SK-N-SH (cell line): ENCODE measurements around the gene KDM4C. TPM values are rescaled to one million over a fixed set of nuclear protein-coding genes. Genes with fewer than 3 reads are reported as not detected.

Experiments
- CTCF ChIA-PET: fragments of 300-600, 350-600 bp; formaldehyde crosslinking; extraction: SDS; loops from one replicate; lab custom pipeline; 2021; lab: Yijun Ruan, JAX
- POLR2A ChIA-PET: fragments of 350-600 bp; sonication (Branson Sonifier 250); formaldehyde crosslinking; extraction: SDS; loops from one replicate; lab custom pipeline; 2020; ENCODE audit warnings: antibody characterized with exemption, inconsistent platforms; lab: Yijun Ruan, JAX
- DNase-seq: peaks from one replicate; pipeline ENCODE4 v3.0.0; 2012
- H2AFZ ChIP-seq: fragments of 200-600 bp; sonication (generic); 2 replicates; pipeline ENCODE4 v1.8.1; 2016; ENCODE audit warnings: antibody characterized with exemption, mild to moderate bottlenecking, low read depth
- H3F3A ChIP-seq: fragments of 200-600 bp; sonication (generic); replicated peaks from 2 replicates; pipeline ENCODE3; 2016; ENCODE audit warnings: antibody characterized with exemption, mild to moderate bottlenecking; ENCODE audit not compliant: insufficient read depth
- H3K27ac ChIP-seq, 2 experiments: fragments of 200-500 bp in 1 of 2; fragments of 200-600 bp in 1 of 2; sonication (Bioruptor generic) in 1 of 2; sonication (generic), shearing (Covaris generic) in 1 of 2; 2 replicates each; pipeline versions ENCODE4 v1.5.1 to v1.6.1; 2014 to 2016; ENCODE audit warnings: low read depth in 2 of 2, inconsistent platforms in 1 of 2, low read length in 1 of 2, mild to moderate bottlenecking in 1 of 2, mixed read lengths in 1 of 2
- H3K27me3 ChIP-seq: fragments of 200-600 bp; sonication (generic), shearing (Covaris generic); 2 replicates; pipeline ENCODE4 v1.6.1; 2016; ENCODE audit warnings: mixed run types; ENCODE audit not compliant: insufficient read depth
- H3K36me3 ChIP-seq, 2 experiments: fragments of 200-500 bp in 1 of 2; fragments of 200-600 bp in 1 of 2; sonication (Bioruptor generic) in 1 of 2; sonication (generic) in 1 of 2; replicated peaks in 1 of 2; 2 replicates each; pipeline versions ENCODE3 to v1.5.1; 2014 to 2016; ENCODE audit warnings: low read length in 1 of 2, mild to moderate bottlenecking in 1 of 2; ENCODE audit not compliant: insufficient read depth in 2 of 2, control insufficient read depth in 1 of 2
- H3K4me1 ChIP-seq, 2 experiments: fragments of 200-500 bp in 1 of 2; fragments of 200-600 bp in 1 of 2; sonication (Bioruptor generic) in 1 of 2; sonication (generic), shearing (Covaris generic) in 1 of 2; 2 replicates each; pipeline versions ENCODE4 v1.5.1 to v1.6.1; 2014 to 2016; ENCODE audit warnings: low read depth in 1 of 2, low read length in 1 of 2, mixed run types in 1 of 2; ENCODE audit not compliant: insufficient read depth in 2 of 2, control insufficient read depth in 1 of 2
- H3K4me2 ChIP-seq: fragments of 200-600 bp; sonication (generic), shearing (Covaris generic); 2 replicates; pipeline ENCODE4 v1.6.1; 2017; ENCODE audit warnings: mixed run types
- H3K4me3 ChIP-seq, 2 experiments: fragments of 200-500 bp in 1 of 2; fragments of 200-600 bp in 1 of 2; sonication (Bioruptor generic) in 1 of 2; sonication (generic), shearing (Covaris generic) in 1 of 2; 2 replicates each; pipeline versions ENCODE4 v1.5.1 to v1.8.1; 2014 to 2016; ENCODE audit warnings: low read depth in 2 of 2, inconsistent platforms in 1 of 2, low read length in 1 of 2, mild to moderate bottlenecking in 1 of 2, mixed read lengths in 1 of 2, moderate library complexity in 1 of 2
- H3K79me2 ChIP-seq: fragments of 200-600 bp; sonication (generic); 2 replicates; pipeline ENCODE4 v1.8.1; 2017; ENCODE audit warnings: mild to moderate bottlenecking; ENCODE audit not compliant: insufficient read depth
- H3K9ac ChIP-seq: fragments of 200-600 bp; sonication (generic); 2 replicates; pipeline ENCODE4 v1.6.1; 2017; ENCODE audit warnings: mixed run types
- H3K9me2 ChIP-seq: fragments of 200-600 bp; sonication (generic); 2 replicates; pipeline ENCODE4 v1.6.1; 2017; ENCODE audit warnings: mixed run types
- H3K9me3 ChIP-seq: fragments of 200-600 bp; sonication (generic); 2 replicates; pipeline ENCODE4 v1.6.1; 2017; ENCODE audit warnings: mixed run types, mild to moderate bottlenecking, moderate library complexity
- H4K20me1 ChIP-seq: fragments of 200-600 bp; sonication (generic); 2 replicates; pipeline ENCODE4 v1.6.1; 2017; ENCODE audit warnings: mild to moderate bottlenecking, mixed run types; ENCODE audit not compliant: insufficient read depth
- CHD2 ChIP-seq: fragments of 150-350 bp; IDR thresholded peaks from 2 replicates; pipeline ENCODE4 v1.6.1; 2018; ENCODE audit warnings: low read length; ENCODE audit not compliant: partially characterized antibody
- EP300 ChIP-seq, 2 experiments: IDR thresholded peaks; 2 replicates each; pipeline versions ENCODE4 v1.4.0 to v1.6.1; 2012; ENCODE audit warnings: borderline replicate concordance in 1 of 2, low read depth in 1 of 2, low read length in 1 of 2
- EZH2phosphoT487 ChIP-seq: fragments of 200-600 bp; sonication (generic); IDR thresholded peaks from 2 replicates; pipeline ENCODE4 v1.6.1; 2017; ENCODE audit warnings: low read depth, mixed run types, mild to moderate bottlenecking, antibody characterized with exemption, moderate library complexity, borderline replicate concordance
- FOXJ3 ChIP-seq: sonication (generic); formaldehyde crosslinking; IDR thresholded peaks from 2 replicates; pipeline ENCODE4 v1.5.1; 2020; ENCODE audit warnings: mild to moderate bottlenecking, missing genetic modification reagents
- GABPA ChIP-seq: IDR thresholded peaks from 2 replicates; pipeline ENCODE4 v1.4.0; 2012; ENCODE audit warnings: low read depth, mild to moderate bottlenecking
- GATA2 ChIP-seq: sonication (generic); formaldehyde crosslinking; IDR thresholded peaks from 2 replicates; pipeline ENCODE4 v1.5.0; 2020; ENCODE audit warnings: mild to moderate bottlenecking, missing genetic modification reagents
- JUND ChIP-seq: IDR thresholded peaks from 2 replicates; pipeline ENCODE4 v1.4.0; 2012
- MXI1 ChIP-seq: IDR thresholded peaks from 2 replicates; pipeline ENCODE4 v1.6.1; 2012; ENCODE audit warnings: mild to moderate bottlenecking, low read depth, low read length, improper control_type of control experiment
- NRF1 ChIP-seq: IDR thresholded peaks from 2 replicates; pipeline ENCODE4 v1.6.1; 2012; ENCODE audit warnings: low read depth, mild to moderate bottlenecking, low read length
- RCOR1 ChIP-seq: fragments of 150-350 bp; IDR thresholded peaks from 2 replicates; pipeline ENCODE4 v1.6.1; 2017; ENCODE audit warnings: antibody characterized with exemption, low read length
- RFX5 ChIP-seq: IDR thresholded peaks from 2 replicates; pipeline ENCODE4 v1.6.1; 2012; ENCODE audit warnings: mild to moderate bottlenecking, improper control_type of control experiment, low read length
- SIN3A ChIP-seq: IDR thresholded peaks from 2 replicates; pipeline ENCODE4 v1.6.1; 2012; ENCODE audit warnings: low read depth, mild to moderate bottlenecking, low read length, moderate library complexity, borderline replicate concordance
- SMC3 ChIP-seq: IDR thresholded peaks from 2 replicates; pipeline ENCODE4 v1.6.1; 2012; ENCODE audit warnings: low read depth, low read length, improper control_type of control experiment
- TAF1 ChIP-seq: IDR thresholded peaks from 2 replicates; pipeline ENCODE4 v1.6.1; 2012; ENCODE audit warnings: low read depth, mild to moderate bottlenecking, low read length, moderate library complexity, borderline replicate concordance
- TCF12 ChIP-seq: IDR thresholded peaks from 2 replicates; pipeline ENCODE4 v1.4.0; 2012
- TEAD4 ChIP-seq: IDR thresholded peaks from 2 replicates; pipeline ENCODE4 v1.4.0; 2012; ENCODE audit warnings: mild to moderate bottlenecking, borderline replicate concordance; ENCODE audit not compliant: insufficient read depth
- YY1 ChIP-seq: IDR thresholded peaks from 2 replicates; pipeline ENCODE4 v1.4.0; 2012; ENCODE audit warnings: low read depth, mild to moderate bottlenecking
- WGBS: methylation state at CpG from one replicate; pipeline ENCODE4 v1.1.6; 2017; ENCODE audit warnings: low lambda C conversion rate; 5-methylcytosine and 5-hydroxymethylcytosine counted together
- polyA plus RNA-seq, 3 experiments: library from polyadenylated mRNA; depleted of rRNA; stranded (reverse); fragments of >200 nt; gene quantifications; 2 replicates each; pipeline ENCODE4 v1.2.3, GENCODE V29; 2012
- TF ChIP-seq, protein P1 (sequence below): IDR thresholded peaks from 2 replicates; pipeline ENCODE4 v1.4.0; 2012; ENCODE audit warnings: low read depth
- TF ChIP-seq, protein P2 (sequence below): fragments of 150-350 bp; IDR thresholded peaks from 2 replicates; pipeline ENCODE4 v1.6.1; 2016; ENCODE audit warnings: mild to moderate bottlenecking, low read depth, low read length
- TF ChIP-seq, protein P3 (sequence below): IDR thresholded peaks from 2 replicates; pipeline ENCODE4; 2012
- TF ChIP-seq, protein P4 (sequence below): IDR thresholded peaks from 2 replicates; pipeline ENCODE4 v1.4.0; 2012; ENCODE audit warnings: low read depth, borderline replicate concordance
- TF ChIP-seq, protein P5 (sequence below): IDR thresholded peaks from 2 replicates; pipeline ENCODE4 v1.6.1; 2012; ENCODE audit warnings: mild to moderate bottlenecking, low read depth, low read length, moderate library complexity

KDM4C gene
- polyA plus RNA-seq, 1 of the 3 experiments (the other 2 are of a cell fraction) = 9.4 TPM

DNA sequence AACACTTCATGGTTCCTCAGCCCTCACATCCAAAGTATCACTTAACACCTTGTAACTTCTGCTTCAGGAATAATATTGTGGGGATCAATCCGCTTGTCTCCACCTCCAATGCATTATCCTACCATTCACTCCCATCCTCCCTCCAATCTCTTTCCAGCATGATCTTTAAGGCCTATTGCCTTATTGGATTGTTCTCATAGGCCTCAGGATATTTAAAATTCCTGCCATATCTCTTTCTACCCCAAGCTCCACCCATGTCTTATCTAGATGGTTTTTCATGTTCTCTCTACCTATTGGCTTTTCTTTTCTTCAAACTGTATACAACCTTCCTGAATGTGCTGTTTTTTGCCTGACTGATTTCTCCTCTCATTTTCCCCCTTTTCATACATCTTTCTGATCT, 7.2 kb downstream of the KDM4C start:
- Histone ChIP-seq H3K27me3 (no peaks in the 10 kb centered on the region), H4K20me1 (no peaks in the 10 kb centered on the region), H3K4me3 (no peak overlapping the region), H3K27ac (no peak overlapping the region), H3K9me2 (no peaks in the 10 kb centered on the region), H3K4me1 (peaks cover under 1 to 8% of the 10 kb centered on the region in 2 experiments; a peak in 2 of 4 replicates), H3K9me3 (no peaks in the 10 kb centered on the region), H2AFZ (no peak overlapping the region), H3F3A (no peaks in the 10 kb centered on the region), H3K79me2 (peaks cover 80% of the 10 kb centered on the region), H3K36me3 (no peaks in the 10 kb centered on the region), H3K9ac (no peak overlapping the region), H3K4me2 (no peak overlapping the region)
- CTCF ChIA-PET = interaction anchor here (0.9 to 1.7 kb wide), 2 partner anchors 62 to 81 kb away, joined by 4 to 6 read pairs; no protein-coding TSS in a partner anchor
- DNase-seq = no peak
- POLR2A ChIA-PET = interaction anchor here (0.6 kb wide), 1 partner anchor 41 kb away, joined by 5 read pairs; no protein-coding TSS in a partner anchor
- TF ChIP-seq TCF12 = no peak
- TF ChIP-seq, protein P1, sequence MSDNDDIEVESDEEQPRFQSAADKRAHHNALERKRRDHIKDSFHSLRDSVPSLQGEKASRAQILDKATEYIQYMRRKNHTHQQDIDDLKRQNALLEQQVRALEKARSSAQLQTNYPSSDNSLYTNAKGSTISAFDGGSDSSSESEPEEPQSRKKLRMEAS = no peak
- no peak for TF ChIP-seq SMC3
- no peak for TF ChIP-seq CHD2
- no peak for TF ChIP-seq JUND
- TF ChIP-seq NRF1 = no peak
- TF ChIP-seq RCOR1 = no peak
- no peak for TF ChIP-seq SIN3A
- TF ChIP-seq GABPA = no peak
- 100% methylated on average over 1 of the region's 1 CpG for WGBS

DNA sequence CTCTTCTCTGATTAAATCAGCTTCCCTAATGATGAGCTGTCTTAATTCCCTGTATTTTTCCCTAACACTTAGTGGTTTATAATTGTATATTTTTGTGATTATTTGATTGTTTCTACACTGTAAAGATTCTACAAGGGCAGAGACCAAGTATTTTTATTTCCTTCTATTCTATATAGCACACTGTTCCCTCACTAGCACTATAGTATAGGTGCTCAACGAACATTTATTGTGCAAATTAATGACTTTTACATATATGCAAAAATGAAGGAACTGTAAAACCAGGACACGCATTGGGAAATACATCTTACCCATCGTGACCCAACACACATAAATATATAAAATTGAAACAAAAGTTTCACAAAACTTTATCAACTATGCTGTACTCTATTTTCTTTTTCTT, 7.6 kb downstream of the KDM4C start:
- Histone ChIP-seq H3K9ac (no peak overlapping the region), H3K4me3 (no peak overlapping the region), H3F3A (no peaks in the 10 kb centered on the region), H3K4me1 (peaks cover 0 to 8% of the 10 kb centered on the region in 2 experiments; a peak in 1 of 4 replicates), H3K27me3 (no peaks in the 10 kb centered on the region), H2AFZ (no peak overlapping the region), H3K36me3 (no peaks in the 10 kb centered on the region), H3K4me2 (no peak overlapping the region), H4K20me1 (no peaks in the 10 kb centered on the region), H3K9me2 (no peaks in the 10 kb centered on the region), H3K27ac (no peak overlapping the region), H3K9me3 (no peaks in the 10 kb centered on the region), H3K79me2 (peaks cover 80% of the 10 kb centered on the region)
- TF ChIP-seq RFX5 (no peak), CHD2 (no peak), YY1 (no peak), TEAD4 (no peak), FOXJ3 (CRISPR knock-in tag) (no peak), EP300 (IDR thresholded peaks at IDR 0.05; ENCODE audit: borderline replicate concordance in 1 of 2, low read depth in 1 of 2, low read length in 1 of 2) (no peak), MXI1 (no peak), EZH2phosphoT487 (no peak), TAF1 (no peak), GATA2 (CRISPR knock-in tag) (no peak)
- TF ChIP-seq, protein P2, sequence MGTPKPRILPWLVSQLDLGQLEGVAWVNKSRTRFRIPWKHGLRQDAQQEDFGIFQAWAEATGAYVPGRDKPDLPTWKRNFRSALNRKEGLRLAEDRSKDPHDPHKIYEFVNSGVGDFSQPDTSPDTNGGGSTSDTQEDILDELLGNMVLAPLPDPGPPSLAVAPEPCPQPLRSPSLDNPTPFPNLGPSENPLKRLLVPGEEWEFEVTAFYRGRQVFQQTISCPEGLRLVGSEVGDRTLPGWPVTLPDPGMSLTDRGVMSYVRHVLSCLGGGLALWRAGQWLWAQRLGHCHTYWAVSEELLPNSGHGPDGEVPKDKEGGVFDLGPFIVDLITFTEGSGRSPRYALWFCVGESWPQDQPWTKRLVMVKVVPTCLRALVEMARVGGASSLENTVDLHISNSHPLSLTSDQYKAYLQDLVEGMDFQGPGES = no peak
- TF ChIP-seq, protein P3, sequence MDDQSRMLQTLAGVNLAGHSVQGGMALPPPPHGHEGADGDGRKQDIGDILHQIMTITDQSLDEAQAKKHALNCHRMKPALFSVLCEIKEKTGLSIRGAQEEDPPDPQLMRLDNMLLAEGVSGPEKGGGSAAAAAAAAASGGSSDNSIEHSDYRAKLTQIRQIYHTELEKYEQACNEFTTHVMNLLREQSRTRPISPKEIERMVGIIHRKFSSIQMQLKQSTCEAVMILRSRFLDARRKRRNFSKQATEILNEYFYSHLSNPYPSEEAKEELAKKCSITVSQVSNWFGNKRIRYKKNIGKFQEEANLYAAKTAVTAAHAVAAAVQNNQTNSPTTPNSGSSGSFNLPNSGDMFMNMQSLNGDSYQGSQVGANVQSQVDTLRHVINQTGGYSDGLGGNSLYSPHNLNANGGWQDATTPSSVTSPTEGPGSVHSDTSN = no peak
- TF ChIP-seq, protein P4, sequence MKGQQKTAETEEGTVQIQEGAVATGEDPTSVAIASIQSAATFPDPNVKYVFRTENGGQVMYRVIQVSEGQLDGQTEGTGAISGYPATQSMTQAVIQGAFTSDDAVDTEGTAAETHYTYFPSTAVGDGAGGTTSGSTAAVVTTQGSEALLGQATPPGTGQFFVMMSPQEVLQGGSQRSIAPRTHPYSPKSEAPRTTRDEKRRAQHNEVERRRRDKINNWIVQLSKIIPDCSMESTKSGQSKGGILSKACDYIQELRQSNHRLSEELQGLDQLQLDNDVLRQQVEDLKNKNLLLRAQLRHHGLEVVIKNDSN = no peak
- TF ChIP-seq, protein P5, sequence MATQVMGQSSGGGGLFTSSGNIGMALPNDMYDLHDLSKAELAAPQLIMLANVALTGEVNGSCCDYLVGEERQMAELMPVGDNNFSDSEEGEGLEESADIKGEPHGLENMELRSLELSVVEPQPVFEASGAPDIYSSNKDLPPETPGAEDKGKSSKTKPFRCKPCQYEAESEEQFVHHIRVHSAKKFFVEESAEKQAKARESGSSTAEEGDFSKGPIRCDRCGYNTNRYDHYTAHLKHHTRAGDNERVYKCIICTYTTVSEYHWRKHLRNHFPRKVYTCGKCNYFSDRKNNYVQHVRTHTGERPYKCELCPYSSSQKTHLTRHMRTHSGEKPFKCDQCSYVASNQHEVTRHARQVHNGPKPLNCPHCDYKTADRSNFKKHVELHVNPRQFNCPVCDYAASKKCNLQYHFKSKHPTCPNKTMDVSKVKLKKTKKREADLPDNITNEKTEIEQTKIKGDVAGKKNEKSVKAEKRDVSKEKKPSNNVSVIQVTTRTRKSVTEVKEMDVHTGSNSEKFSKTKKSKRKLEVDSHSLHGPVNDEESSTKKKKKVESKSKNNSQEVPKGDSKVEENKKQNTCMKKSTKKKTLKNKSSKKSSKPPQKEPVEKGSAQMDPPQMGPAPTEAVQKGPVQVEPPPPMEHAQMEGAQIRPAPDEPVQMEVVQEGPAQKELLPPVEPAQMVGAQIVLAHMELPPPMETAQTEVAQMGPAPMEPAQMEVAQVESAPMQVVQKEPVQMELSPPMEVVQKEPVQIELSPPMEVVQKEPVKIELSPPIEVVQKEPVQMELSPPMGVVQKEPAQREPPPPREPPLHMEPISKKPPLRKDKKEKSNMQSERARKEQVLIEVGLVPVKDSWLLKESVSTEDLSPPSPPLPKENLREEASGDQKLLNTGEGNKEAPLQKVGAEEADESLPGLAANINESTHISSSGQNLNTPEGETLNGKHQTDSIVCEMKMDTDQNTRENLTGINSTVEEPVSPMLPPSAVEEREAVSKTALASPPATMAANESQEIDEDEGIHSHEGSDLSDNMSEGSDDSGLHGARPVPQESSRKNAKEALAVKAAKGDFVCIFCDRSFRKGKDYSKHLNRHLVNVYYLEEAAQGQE = no peak
- CTCF ChIA-PET = no interaction called here
- WGBS = 97% methylated on average over 3 of the region's 3 CpGs
- DNase-seq = no peak
- POLR2A ChIA-PET = no interaction called here
